GM12878 (cell line): Measurements from ENCODE around the gene PRRC2A. TPM values are rescaled to one million over a fixed set of nuclear protein-coding genes. Genes with fewer than 3 reads are reported as not detected.
A peak's percentile ranks its signal among the peaks of the same experiment; 100 is the strongest.

ENCODE experiments used
- ASH2L ChIP-seq: fragments of 300-600, 200-600 bp; sonication (generic); IDR thresholded peaks from 2 replicates; pipeline ENCODE4 v1.6.1; 2017; ENCODE audit warnings: low read depth, mild to moderate bottlenecking, borderline replicate concordance
- BHLHE40 ChIP-seq, 2 experiments: fragments of 450-650 bp in 1 of 2; IDR thresholded peaks; 2 replicates each; pipeline ENCODE4 v1.6.1; 2011 to 2017; ENCODE audit warnings: low read depth in 2 of 2, borderline replicate concordance in 1 of 2, improper control_type of control experiment in 1 of 2, low read length in 1 of 2, mild to moderate bottlenecking in 1 of 2
- ESRRA ChIP-seq: IDR thresholded peaks from 2 replicates; pipeline ENCODE4 v1.6.1; 2012; ENCODE audit warnings: mild to moderate bottlenecking, low read length, improper control_type of control experiment
- IRF4 ChIP-seq: IDR thresholded peaks from 2 replicates; pipeline ENCODE4 v1.6.1; 2011; ENCODE audit warnings: low read depth, low read length
- KLF5 ChIP-seq: fragments of 450-650 bp; IDR thresholded peaks from 2 replicates; pipeline ENCODE4 v1.6.1; 2014; ENCODE audit warnings: mild to moderate bottlenecking; ENCODE audit not compliant: partially characterized antibody
- MAX ChIP-seq: IDR thresholded peaks from 2 replicates; pipeline ENCODE4 v1.6.1; 2012; ENCODE audit warnings: low read depth, low read length, improper control_type of control experiment
- NFIC ChIP-seq: IDR thresholded peaks from 2 replicates; pipeline ENCODE4 v1.6.1; 2012; ENCODE audit warnings: low read depth, mild to moderate bottlenecking, inconsistent platforms, low read length, moderate library complexity
- NR2F1 ChIP-seq: fragments of 450-650 bp; conservative IDR thresholded peaks from 2 replicates; pipeline ENCODE4 v1.6.1; 2017; ENCODE audit warnings: mild to moderate bottlenecking
- POLR2AphosphoS5 ChIP-seq: IDR thresholded peaks from 2 replicates; pipeline ENCODE4 v1.6.1; 2011; ENCODE audit warnings: mild to moderate bottlenecking, low read length, inconsistent platforms
- SMAD1 ChIP-seq: fragments of 450-650 bp; IDR thresholded peaks from 2 replicates; pipeline ENCODE4 v1.6.1; 2018; ENCODE audit warnings: mild to moderate bottlenecking, low read depth; ENCODE audit not compliant: partially characterized antibody
- SMAD5 ChIP-seq: IDR thresholded peaks from 2 replicates; pipeline ENCODE4 v1.6.1; 2016; ENCODE audit warnings: antibody characterized with exemption, low read depth
- ZNF384 ChIP-seq: IDR thresholded peaks from 2 replicates; pipeline ENCODE4 v1.6.1; 2012; ENCODE audit warnings: low read depth, mild to moderate bottlenecking, low read length, improper control_type of control experiment, borderline replicate concordance
- ZNF687 ChIP-seq: fragments of 450-650 bp; IDR thresholded peaks from 2 replicates; pipeline ENCODE4 v1.6.1; 2017; ENCODE audit warnings: mild to moderate bottlenecking, moderate library complexity
- polyA plus RNA-seq, 11 experiments: library from polyadenylated mRNA; depleted of rRNA in 4 of 11; unstranded in 6 of 11; stranded (reverse) in 5 of 11; fragments of >200 nt; fragmentation: Nextera tagmentation in 4 of 11; fragmentation: Illumina TruSeq in 1 of 11; extraction: Ambion mirVana in 4 of 11; extraction: Trizol in 1 of 11; gene quantifications; 1 replicate in 1 of 11; 2 replicates in 10 of 11; pipeline versions ENCODE4 v1.2.1 to v1.2.3, GENCODE V29; 2011 to 2016; ENCODE audit warnings: inconsistent platforms in 2 of 11, missing spikeins in 2 of 11, low read depth in 1 of 11
- total RNA-seq, 4 experiments: library from RNA; depleted of rRNA in 3 of 4; stranded (reverse); fragments of >200 nt in 3 of 4; fragmentation: Illumina TruSeq in 1 of 4; extraction: Trizol in 1 of 4; gene quantifications; 2 replicates each; pipeline versions ENCODE4 v1.2.1 to v1.2.3, GENCODE V29; 2013 to 2021
- TF ChIP-seq, protein P1 (sequence below), 3 experiments: IDR thresholded peaks in 2 of 3; conservative IDR thresholded peaks in 1 of 3; 2 replicates each; pipeline ENCODE4 v1.5.1; 2011; ENCODE audit warnings: low read depth in 3 of 3, low read length in 3 of 3, mild to moderate bottlenecking in 3 of 3, control low read depth in 2 of 3, moderate library complexity in 2 of 3, inconsistent platforms in 1 of 3, mixed read lengths in 1 of 3; ENCODE audit not compliant: control insufficient read depth in 2 of 3, insufficient read depth in 1 of 3; ENCODE audit errors: extremely low read depth in 1 of 3
- TF ChIP-seq, protein P2 (sequence below): IDR thresholded peaks from 2 replicates; pipeline ENCODE4 v1.6.1; 2012; ENCODE audit warnings: low read depth, low read length, improper control_type of control experiment
- TF ChIP-seq, protein P3 (sequence below): IDR thresholded peaks from 2 replicates; pipeline ENCODE4 v1.6.1; 2012; ENCODE audit warnings: mild to moderate bottlenecking, low read depth, low read length

Gene PRRC2A
- total and polyA plus RNA-seq, 10 of the 15 experiments (the other 5 are each of a cell fraction or from before 2014, with no cell fraction given), result 0.40 to 244 (median 61.3) TPM

DNA sequence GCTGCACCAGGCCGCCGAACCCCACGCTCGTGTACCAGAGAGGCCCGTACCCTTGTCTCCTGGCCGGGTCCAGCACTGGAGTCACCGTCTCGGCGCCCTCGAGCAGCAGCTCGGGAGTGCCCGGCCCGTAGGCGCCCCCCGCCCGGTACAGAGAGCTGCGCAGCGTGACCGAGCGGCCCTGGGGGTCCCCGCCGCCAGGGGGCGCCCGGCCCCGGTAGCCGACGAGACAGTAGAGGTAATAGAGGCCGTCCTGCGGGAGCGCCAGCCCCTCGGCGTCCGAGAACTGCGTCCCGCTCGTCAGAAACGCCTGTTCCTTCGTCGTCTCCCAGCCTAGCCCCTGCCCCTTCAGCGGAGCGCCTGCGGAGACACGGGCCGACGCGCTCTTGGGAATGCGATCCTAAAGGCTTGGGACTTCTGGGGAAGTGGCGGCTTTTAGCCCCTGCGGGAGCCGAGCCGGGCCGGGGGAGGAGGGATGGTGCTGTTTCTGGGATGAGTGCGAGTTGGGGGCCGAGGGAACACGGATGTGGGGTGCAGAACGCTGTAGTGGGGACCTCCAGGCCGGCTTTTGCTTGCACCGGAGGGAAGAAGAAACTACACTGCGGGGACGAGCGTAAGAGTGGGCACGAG lies 39.6 kb upstream of the PRRC2A start (continued):
- TF ChIP-seq, protein P1, sequence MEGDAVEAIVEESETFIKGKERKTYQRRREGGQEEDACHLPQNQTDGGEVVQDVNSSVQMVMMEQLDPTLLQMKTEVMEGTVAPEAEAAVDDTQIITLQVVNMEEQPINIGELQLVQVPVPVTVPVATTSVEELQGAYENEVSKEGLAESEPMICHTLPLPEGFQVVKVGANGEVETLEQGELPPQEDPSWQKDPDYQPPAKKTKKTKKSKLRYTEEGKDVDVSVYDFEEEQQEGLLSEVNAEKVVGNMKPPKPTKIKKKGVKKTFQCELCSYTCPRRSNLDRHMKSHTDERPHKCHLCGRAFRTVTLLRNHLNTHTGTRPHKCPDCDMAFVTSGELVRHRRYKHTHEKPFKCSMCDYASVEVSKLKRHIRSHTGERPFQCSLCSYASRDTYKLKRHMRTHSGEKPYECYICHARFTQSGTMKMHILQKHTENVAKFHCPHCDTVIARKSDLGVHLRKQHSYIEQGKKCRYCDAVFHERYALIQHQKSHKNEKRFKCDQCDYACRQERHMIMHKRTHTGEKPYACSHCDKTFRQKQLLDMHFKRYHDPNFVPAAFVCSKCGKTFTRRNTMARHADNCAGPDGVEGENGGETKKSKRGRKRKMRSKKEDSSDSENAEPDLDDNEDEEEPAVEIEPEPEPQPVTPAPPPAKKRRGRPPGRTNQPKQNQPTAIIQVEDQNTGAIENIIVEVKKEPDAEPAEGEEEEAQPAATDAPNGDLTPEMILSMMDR (IDR thresholded peaks at IDR 0.05 in 2 of 3, conservative IDR thresholded peaks at IDR 0.05 in 1 of 3; ENCODE audit: control insufficient read depth in 2 of 3, extremely low read depth in 1 of 3, insufficient read depth in 1 of 3, low read depth in 3 of 3, low read length in 3 of 3), result peak; percentile 96 to 97 (median 97)
- TF ChIP-seq NR2F1, result peak; percentile 71
- 0 out of 2 replicates have a peak, but pooled peaks have one; percentile 17 for TF ChIP-seq ZNF384
- TF ChIP-seq MAX, result no peak
- no peak for TF ChIP-seq NFIC
- TF ChIP-seq POLR2AphosphoS5, result peak; percentile 62
- TF ChIP-seq ZNF687, result peak; percentile 71
- TF ChIP-seq, protein P2, sequence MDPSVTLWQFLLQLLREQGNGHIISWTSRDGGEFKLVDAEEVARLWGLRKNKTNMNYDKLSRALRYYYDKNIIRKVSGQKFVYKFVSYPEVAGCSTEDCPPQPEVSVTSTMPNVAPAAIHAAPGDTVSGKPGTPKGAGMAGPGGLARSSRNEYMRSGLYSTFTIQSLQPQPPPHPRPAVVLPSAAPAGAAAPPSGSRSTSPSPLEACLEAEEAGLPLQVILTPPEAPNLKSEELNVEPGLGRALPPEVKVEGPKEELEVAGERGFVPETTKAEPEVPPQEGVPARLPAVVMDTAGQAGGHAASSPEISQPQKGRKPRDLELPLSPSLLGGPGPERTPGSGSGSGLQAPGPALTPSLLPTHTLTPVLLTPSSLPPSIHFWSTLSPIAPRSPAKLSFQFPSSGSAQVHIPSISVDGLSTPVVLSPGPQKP, result no peak
- TF ChIP-seq BHLHE40 (IDR thresholded peaks at IDR 0.05; ENCODE audit: borderline replicate concordance in 1 of 2, low read depth in 2 of 2, low read length in 1 of 2), result peak; percentile 66 to 76; a peak in 3 of 4 replicates
- TF ChIP-seq ESRRA, result 0 out of 2 replicates have a peak, but pooled peaks have one; percentile 28
- no peak for TF ChIP-seq IRF4
- TF ChIP-seq, protein P3, sequence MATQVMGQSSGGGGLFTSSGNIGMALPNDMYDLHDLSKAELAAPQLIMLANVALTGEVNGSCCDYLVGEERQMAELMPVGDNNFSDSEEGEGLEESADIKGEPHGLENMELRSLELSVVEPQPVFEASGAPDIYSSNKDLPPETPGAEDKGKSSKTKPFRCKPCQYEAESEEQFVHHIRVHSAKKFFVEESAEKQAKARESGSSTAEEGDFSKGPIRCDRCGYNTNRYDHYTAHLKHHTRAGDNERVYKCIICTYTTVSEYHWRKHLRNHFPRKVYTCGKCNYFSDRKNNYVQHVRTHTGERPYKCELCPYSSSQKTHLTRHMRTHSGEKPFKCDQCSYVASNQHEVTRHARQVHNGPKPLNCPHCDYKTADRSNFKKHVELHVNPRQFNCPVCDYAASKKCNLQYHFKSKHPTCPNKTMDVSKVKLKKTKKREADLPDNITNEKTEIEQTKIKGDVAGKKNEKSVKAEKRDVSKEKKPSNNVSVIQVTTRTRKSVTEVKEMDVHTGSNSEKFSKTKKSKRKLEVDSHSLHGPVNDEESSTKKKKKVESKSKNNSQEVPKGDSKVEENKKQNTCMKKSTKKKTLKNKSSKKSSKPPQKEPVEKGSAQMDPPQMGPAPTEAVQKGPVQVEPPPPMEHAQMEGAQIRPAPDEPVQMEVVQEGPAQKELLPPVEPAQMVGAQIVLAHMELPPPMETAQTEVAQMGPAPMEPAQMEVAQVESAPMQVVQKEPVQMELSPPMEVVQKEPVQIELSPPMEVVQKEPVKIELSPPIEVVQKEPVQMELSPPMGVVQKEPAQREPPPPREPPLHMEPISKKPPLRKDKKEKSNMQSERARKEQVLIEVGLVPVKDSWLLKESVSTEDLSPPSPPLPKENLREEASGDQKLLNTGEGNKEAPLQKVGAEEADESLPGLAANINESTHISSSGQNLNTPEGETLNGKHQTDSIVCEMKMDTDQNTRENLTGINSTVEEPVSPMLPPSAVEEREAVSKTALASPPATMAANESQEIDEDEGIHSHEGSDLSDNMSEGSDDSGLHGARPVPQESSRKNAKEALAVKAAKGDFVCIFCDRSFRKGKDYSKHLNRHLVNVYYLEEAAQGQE, result 0 out of 2 replicates have a peak, but pooled peaks have one; percentile 36
- TF ChIP-seq KLF5, result peak; percentile 21
- TF ChIP-seq SMAD1, result peak; percentile 41
- 0 out of 2 replicates have a peak, but pooled peaks have one; percentile 51 for TF ChIP-seq SMAD5
- no peak; the same call in 1 of the 2 replicates for TF ChIP-seq ASH2L
